Panc1 (cell line): ENCODE measurements around the gene SUGCT. TPM values are rescaled to one million over a fixed set of nuclear protein-coding genes. Genes with fewer than 3 reads are reported as not detected.

Experiments used
- ATAC-seq: fragments of 200-7000 bp; cut with Tn5 transposase; 2 replicates; pipeline ENCODE4 v1.9.1; 2020; ENCODE audit warnings: mild to moderate bottlenecking, moderate library complexity
- BruUV-seq: library from RNA; stranded (reverse); fragments of 400-500 nt; replicated peaks from 2 replicates; lab custom pipeline; 2021; lab: Mats Ljungman, UMichigan
- CTCF ChIA-PET: fragments of 300-600 bp; sonication (Branson Sonifier 250); formaldehyde crosslinking; loops from one replicate; lab custom pipeline; 2022; ENCODE audit warnings: antibody characterized with exemption; lab: Charles Lee
- POLR2A ChIA-PET: fragments of 300-600 bp; sonication (Branson Sonifier 250); formaldehyde crosslinking; loops from one replicate; lab custom pipeline; 2022; ENCODE audit warnings: antibody characterized with exemption; lab: Charles Lee
- DNase-seq: peaks from one replicate; pipeline ENCODE4 v3.0.0-alpha.2; 2010; ENCODE audit warnings: low read depth, low spot score
- H3K27ac ChIP-seq: 2 replicates; pipeline ENCODE4 v1.5.1; 2011; ENCODE audit warnings: mild to moderate bottlenecking, low read length, inconsistent platforms
- H3K27me3 ChIP-seq: fragments of 200-500 bp; sonication (Bioruptor generic); 2 replicates; pipeline ENCODE4 v1.6.0; 2014; ENCODE audit warnings: low read length, inconsistent platforms; ENCODE audit not compliant: control insufficient read depth, insufficient read depth
- H3K36me3 ChIP-seq: fragments of 200-500 bp; sonication (Bioruptor generic); 2 replicates; pipeline ENCODE4 v1.5.1; 2014; ENCODE audit warnings: inconsistent platforms, mild to moderate bottlenecking, low read length, moderate library complexity; ENCODE audit not compliant: control insufficient read depth, insufficient read depth
- H3K4me1 ChIP-seq: 2 replicates; pipeline ENCODE4 v1.5.1; 2011; ENCODE audit warnings: inconsistent platforms, mild to moderate bottlenecking, low read length, moderate library complexity; ENCODE audit not compliant: control insufficient read depth, insufficient read depth
- H3K4me3 ChIP-seq, 2 experiments: 2 replicates each; pipeline ENCODE4 v1.5.1; 2011 to 2012; ENCODE audit warnings: low read depth in 2 of 2, low read length in 2 of 2, mild to moderate bottlenecking in 2 of 2, inconsistent platforms in 1 of 2, moderate library complexity in 1 of 2
- H3K9me3 ChIP-seq: fragments of 200-500 bp; sonication (Bioruptor generic); 2 replicates; pipeline ENCODE4 v1.5.1; 2014; ENCODE audit warnings: low read depth, mild to moderate bottlenecking, inconsistent platforms, low read length, moderate library complexity; ENCODE audit not compliant: control insufficient read depth, insufficient read depth
- CTCF ChIP-seq: fragments of 450-650 bp; IDR thresholded peaks from 2 replicates; pipeline ENCODE4 v1.5.1; 2017; ENCODE audit warnings: mild to moderate bottlenecking
- POLR2AphosphoS5 ChIP-seq: IDR thresholded peaks from 2 replicates; pipeline ENCODE4 v1.6.1; 2012; ENCODE audit warnings: mild to moderate bottlenecking, low read depth, low read length, moderate library complexity
- REST ChIP-seq, 2 experiments: IDR thresholded peaks; 2 replicates each; pipeline ENCODE4 v1.6.1; 2011 to 2012; ENCODE audit warnings: low read depth in 2 of 2, control low read depth in 1 of 2, low read length in 1 of 2, mild to moderate bottlenecking in 1 of 2, moderate library complexity in 1 of 2; ENCODE audit not compliant: insufficient read depth in 1 of 2
- SIN3A ChIP-seq: IDR thresholded peaks from 2 replicates; pipeline ENCODE4 v1.6.1; 2012; ENCODE audit warnings: low read depth, mild to moderate bottlenecking, low read length, moderate library complexity, borderline replicate concordance; ENCODE audit not compliant: insufficient read depth
- TCF7L2 ChIP-seq: IDR thresholded peaks from 2 replicates; pipeline ENCODE4 v1.6.1; 2011; ENCODE audit warnings: mild to moderate bottlenecking, low read depth, low read length, inconsistent platforms
- in situ Hi-C: cut with HindIII; loops from 2 replicates; pipeline ENCODE4 v1.10.0; 2016; ENCODE audit warnings: low sequenced_read_pairs, low pct_unique_long_range_greater_than_20kb
- intact Hi-C: fragments of 100-400 bp; cut with micrococcal nuclease; formaldehyde crosslinking; loops from one replicate; pipeline ENCODE4 v1.10.0; 2022; ENCODE audit not compliant: unreplicated experiment
- total RNA-seq: library from RNA; stranded (reverse); gene quantifications from one replicate; pipeline ENCODE4 v1.2.1, GENCODE V29; 2021; ENCODE audit not compliant: unreplicated experiment

Gene SUGCT
- total RNA-seq, 1 experiment from 2014 or later: 3.1 TPM

- no peaks in the 10 kb centered on the region for H3K4me1 ChIP-seq
- in situ Hi-C loops: no loop called here
- ATAC-seq (no peak), DNase-seq (no peak)
- no peak overlapping the region for H3K27ac ChIP-seq
- H3K4me3 ChIP-seq: no peak overlapping the region
- no TSS peak for BruUV-seq
- no peaks in the 10 kb centered on the region for H3K27me3 ChIP-seq
- ChIA-PET POLR2A (no interaction called here), CTCF (interaction anchor here (1.4 kb wide), 1 partner anchor 15 kb away, joined by 3 read pairs; no protein-coding TSS in a partner anchor)
- no peaks in the 10 kb centered on the region for H3K36me3 ChIP-seq
- no peaks in the 10 kb centered on the region for H3K9me3 ChIP-seq
- intact Hi-C loops: no loop called here
- TF ChIP-seq TCF7L2 (no peak), SIN3A (no peak), POLR2AphosphoS5 (no peak), REST (IDR thresholded peaks at IDR 0.05; ENCODE audit: insufficient read depth in 1 of 2, low read depth in 2 of 2, low read length in 1 of 2) (no peak), CTCF (no peak; the same call in 1 of the 2 replicates)
Measured at GRCh38 chr7:40701836-40702551, 567.2 kb downstream of the SUGCT start.

- POLR2A ChIA-PET: no interaction called here
- DNase-seq (no peak), ATAC-seq (no peak)
- no peak overlapping the region for H3K4me3 ChIP-seq
- TF ChIP-seq REST (IDR thresholded peaks at IDR 0.05; ENCODE audit: insufficient read depth in 1 of 2, low read depth in 2 of 2, low read length in 1 of 2): no peak
- no peak for TF ChIP-seq POLR2AphosphoS5
- TF ChIP-seq TCF7L2: no peak
- TF ChIP-seq CTCF: no peak
- TF ChIP-seq SIN3A: no peak
- BruUV-seq: no TSS peak
- in situ Hi-C loops (no loop called here), intact Hi-C loops (no loop called here)
- no peaks in the 10 kb centered on the region for H3K9me3 ChIP-seq
- H3K27ac ChIP-seq: no peak overlapping the region
- CTCF ChIA-PET: no interaction called here
- no peaks in the 10 kb centered on the region for H3K36me3 ChIP-seq
- H3K4me1 ChIP-seq: no peaks in the 10 kb centered on the region
- no peaks in the 10 kb centered on the region for H3K27me3 ChIP-seq
Measured at GRCh38 chr7:40704172-40704571, 569.4 kb downstream of the SUGCT start.
